Testis (tissue), 2 donors: Measurements from ENCODE around the gene SLC12A1.

Experiments used
- CTCF ChIP-seq, 3 experiments: fragments of 450-650 bp in 2 of 3; fragments of 200-600 bp in 1 of 3; sonication (generic) in 1 of 3; IDR thresholded peaks; one replicate each; pipeline ENCODE4 v1.5.1; 2016 to 2019; ENCODE audit warnings: antibody characterized with exemption in 3 of 3, mild to moderate bottlenecking in 2 of 3, moderate library complexity in 1 of 3
- POLR2A ChIP-seq: fragments of 450-650 bp; IDR thresholded peaks from one replicate; pipeline ENCODE4 v1.6.1; 2017; ENCODE audit warnings: antibody characterized with exemption, mild to moderate bottlenecking, moderate library complexity

- TF ChIP-seq POLR2A (no peak), CTCF (IDR thresholded peaks at IDR 0.05) (no peak)
These were observed 111.1 kb downstream of the SLC12A1 start for GRCh38 chr15:48317221-48317620.
